Prostate gland (tissue), 2 donors: ENCODE data around the gene FHOD3.

ENCODE experiments used
- POLR2A ChIP-seq: fragments of 450-650 bp; IDR thresholded peaks from one replicate; pipeline ENCODE4 v1.6.1; 2016; ENCODE audit warnings: antibody characterized with exemption, mild to moderate bottlenecking
- TF ChIP-seq, protein P1 (sequence below), 4 experiments: fragments of 200-600 bp in 2 of 4; fragments of 450-650 bp in 2 of 4; sonication (generic) in 2 of 4; IDR thresholded peaks; 1 replicate in 3 of 4; 2 replicates in 1 of 4; pipeline ENCODE4 v1.5.1; 2016 to 2019; ENCODE audit warnings: antibody characterized with exemption in 4 of 4, mild to moderate bottlenecking in 2 of 4, moderate library complexity in 2 of 4

DNA sequence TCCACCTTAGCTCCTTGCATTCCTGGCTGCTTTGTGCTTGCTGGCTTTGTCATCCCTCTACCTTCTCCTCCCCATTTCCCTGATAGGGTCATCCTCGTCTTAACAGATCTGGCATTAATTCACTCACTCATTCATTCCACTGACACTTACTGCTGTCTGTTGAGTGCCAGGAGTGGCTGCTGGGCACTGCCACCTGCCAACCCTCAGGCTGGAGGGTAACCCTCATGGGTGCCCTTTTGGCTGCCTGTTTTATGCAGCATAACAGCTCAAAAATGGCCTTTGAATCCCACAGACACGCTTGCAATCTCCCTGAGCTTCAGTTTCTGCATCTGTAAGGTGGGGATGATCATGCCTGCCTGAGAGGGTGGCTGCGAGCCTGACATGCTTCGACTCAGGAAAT is 25.2 kb downstream of the FHOD3 start:
- TF ChIP-seq, protein P1, sequence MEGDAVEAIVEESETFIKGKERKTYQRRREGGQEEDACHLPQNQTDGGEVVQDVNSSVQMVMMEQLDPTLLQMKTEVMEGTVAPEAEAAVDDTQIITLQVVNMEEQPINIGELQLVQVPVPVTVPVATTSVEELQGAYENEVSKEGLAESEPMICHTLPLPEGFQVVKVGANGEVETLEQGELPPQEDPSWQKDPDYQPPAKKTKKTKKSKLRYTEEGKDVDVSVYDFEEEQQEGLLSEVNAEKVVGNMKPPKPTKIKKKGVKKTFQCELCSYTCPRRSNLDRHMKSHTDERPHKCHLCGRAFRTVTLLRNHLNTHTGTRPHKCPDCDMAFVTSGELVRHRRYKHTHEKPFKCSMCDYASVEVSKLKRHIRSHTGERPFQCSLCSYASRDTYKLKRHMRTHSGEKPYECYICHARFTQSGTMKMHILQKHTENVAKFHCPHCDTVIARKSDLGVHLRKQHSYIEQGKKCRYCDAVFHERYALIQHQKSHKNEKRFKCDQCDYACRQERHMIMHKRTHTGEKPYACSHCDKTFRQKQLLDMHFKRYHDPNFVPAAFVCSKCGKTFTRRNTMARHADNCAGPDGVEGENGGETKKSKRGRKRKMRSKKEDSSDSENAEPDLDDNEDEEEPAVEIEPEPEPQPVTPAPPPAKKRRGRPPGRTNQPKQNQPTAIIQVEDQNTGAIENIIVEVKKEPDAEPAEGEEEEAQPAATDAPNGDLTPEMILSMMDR (IDR thresholded peaks at IDR 0.05), result no peak
- no peak for TF ChIP-seq POLR2A
